AG09319 (cell line): ENCODE results near the gene SLIT1.

Experiments used
- DNase-seq: peaks from one replicate; pipeline ENCODE4 v3.0.0-alpha.2; 2010; ENCODE audit warnings: low read depth; ENCODE audit errors: extremely low read depth
- TF ChIP-seq, protein P1 (sequence below): IDR thresholded peaks from 2 replicates; pipeline ENCODE4 v1.5.1; 2011; ENCODE audit warnings: low read depth, mild to moderate bottlenecking, inconsistent platforms, low read length, moderate library complexity

SLIT1 gene

DNA sequence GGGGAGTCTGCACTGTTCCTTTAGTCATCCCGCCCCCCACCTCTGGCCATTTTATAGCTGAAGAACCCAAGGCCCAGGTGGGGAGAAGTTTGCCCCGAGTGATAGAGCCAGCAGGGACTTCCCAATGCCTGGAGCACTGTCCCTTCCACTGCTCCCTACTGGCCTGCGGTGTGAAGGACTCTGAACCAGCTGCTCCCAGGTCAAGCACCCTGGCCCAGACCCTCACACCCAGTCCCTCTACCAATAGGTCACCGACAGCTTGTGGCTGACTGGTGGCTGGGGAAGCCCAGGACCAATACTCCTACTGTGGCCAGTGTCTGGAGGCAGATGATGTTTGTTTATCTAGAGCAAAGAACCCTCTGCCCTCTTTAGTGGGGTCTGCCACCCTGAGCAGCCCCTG, 185.8 kb downstream of the SLIT1 start:
- DNase-seq: no peak
- TF ChIP-seq, protein P1, sequence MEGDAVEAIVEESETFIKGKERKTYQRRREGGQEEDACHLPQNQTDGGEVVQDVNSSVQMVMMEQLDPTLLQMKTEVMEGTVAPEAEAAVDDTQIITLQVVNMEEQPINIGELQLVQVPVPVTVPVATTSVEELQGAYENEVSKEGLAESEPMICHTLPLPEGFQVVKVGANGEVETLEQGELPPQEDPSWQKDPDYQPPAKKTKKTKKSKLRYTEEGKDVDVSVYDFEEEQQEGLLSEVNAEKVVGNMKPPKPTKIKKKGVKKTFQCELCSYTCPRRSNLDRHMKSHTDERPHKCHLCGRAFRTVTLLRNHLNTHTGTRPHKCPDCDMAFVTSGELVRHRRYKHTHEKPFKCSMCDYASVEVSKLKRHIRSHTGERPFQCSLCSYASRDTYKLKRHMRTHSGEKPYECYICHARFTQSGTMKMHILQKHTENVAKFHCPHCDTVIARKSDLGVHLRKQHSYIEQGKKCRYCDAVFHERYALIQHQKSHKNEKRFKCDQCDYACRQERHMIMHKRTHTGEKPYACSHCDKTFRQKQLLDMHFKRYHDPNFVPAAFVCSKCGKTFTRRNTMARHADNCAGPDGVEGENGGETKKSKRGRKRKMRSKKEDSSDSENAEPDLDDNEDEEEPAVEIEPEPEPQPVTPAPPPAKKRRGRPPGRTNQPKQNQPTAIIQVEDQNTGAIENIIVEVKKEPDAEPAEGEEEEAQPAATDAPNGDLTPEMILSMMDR: no peak

DNA sequence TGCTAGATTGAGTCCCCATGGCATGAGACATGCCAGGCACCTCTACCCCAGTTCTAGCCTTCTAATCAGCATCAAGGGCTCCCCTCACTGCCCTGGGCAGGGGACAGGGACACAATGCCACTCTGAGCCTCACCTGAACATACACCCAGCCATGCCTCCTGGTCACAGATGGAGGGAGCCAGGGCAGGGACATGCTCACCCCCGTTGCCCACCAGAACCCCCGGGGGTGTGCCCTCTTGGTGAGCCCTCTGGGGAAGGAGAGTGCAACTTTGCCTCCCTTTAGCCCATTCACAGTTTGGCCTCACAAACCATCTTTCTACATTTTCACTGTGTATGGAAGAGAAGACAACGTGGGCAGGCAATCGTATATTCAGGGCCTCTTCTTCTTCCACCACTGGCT, 186.4 kb downstream of the SLIT1 start:
- TF ChIP-seq, protein P1: no peak
- no peak for DNase-seq

DNA sequence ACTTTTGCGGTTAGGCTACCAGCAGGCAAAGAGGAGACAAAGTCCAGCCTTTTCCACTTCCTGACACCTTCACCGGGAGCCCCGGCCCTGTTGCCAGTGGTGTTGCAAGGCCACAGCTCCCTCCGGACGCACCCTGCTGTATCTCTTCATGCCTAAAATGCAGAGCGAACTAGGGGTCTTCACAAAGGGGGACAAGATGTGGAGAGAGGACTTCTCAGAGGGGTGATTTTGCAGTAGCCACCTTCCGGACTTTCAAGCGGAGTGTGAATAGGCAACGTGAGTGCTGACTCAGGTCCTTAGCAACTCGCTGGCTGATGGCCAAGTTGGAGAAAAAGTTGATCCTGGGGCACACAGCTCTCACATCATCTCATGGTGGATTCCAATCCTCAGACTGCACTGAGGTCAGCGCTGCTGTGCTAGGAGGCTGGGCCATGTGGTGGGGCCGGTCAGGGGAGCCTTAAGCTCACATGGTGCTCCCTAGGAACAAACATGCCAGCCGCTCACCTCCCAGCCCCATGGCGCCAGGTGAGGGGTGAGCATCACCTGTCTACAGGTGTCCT, 187.3 kb downstream of the SLIT1 start:
- no peak for DNase-seq
- TF ChIP-seq, protein P1: no peak

DNA sequence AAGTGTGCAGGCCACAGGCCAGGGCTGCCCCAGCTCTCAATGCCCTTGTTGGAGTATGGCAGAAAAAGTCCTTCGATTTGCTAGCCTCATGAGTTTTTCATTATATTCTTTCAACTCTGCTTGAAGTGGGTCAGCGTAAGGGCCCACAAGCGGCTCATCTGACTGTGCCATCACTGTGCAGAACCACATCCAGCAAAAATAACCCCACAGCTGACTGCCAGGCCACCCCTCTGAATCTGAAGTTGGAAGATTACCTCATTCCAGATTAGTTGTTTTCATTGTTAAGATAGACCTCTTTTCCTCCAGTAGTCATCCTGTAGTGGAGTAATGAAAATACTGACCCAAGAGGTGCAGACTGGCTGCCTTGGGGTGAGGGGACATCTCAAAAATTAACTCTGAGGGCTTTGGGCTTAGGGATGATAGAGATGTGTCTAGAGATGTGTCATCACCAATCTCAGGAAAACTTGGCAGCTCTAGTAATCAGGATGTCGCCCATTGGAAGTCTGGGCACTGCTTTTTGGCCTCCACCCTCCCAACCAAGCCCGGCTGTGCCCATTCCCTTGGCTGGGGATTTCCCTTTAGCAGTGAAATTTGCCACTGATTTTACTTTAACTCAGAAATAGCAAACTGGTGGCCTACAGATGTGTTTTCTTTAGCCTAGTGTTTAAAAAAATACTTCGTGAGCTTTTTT, 189.3 kb downstream of the SLIT1 start:
- no peak for DNase-seq
- TF ChIP-seq, protein P1: no peak

DNA sequence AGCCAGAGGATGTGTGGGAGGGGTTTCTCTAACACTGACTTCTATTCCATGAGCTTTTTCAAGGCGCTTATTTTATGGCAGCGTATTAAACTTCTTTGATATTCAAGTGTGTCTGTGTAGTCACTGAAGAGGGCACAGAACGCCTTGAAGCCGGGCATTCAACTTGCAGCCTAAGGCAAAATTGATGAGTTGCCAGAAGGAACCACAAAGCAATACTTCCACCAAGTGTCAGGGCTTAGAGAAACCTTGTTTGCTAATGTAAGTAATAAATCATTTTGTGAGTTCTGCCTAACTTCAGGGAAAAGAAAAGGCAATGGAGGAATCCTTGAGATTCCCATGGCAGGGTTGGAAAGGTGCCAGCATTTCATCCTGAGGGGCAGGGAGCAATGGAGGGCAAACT, 189.9 kb downstream of the SLIT1 start:
- TF ChIP-seq, protein P1: no peak
- no peak for DNase-seq

DNA sequence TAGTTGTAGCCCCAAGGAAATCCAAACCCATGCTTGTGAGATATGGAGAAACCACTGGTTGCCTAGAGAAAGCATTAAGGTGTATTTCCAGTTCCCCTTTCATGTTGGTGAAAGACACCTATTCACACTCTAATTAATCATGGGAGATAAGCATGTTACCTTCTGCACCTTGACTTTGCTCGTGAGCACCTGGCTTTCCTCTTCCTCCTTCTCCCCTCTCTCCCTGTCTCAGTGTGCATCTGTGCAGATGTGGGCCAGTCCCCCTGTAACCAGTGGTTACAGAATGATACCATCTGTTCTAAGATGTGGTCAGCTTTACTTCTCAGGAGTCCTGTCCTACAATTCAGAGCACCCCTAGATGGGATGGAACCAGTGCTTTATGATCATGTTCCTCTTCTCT, 193.0 kb downstream of the SLIT1 start:
- no peak for DNase-seq
- TF ChIP-seq, protein P1: no peak

DNA sequence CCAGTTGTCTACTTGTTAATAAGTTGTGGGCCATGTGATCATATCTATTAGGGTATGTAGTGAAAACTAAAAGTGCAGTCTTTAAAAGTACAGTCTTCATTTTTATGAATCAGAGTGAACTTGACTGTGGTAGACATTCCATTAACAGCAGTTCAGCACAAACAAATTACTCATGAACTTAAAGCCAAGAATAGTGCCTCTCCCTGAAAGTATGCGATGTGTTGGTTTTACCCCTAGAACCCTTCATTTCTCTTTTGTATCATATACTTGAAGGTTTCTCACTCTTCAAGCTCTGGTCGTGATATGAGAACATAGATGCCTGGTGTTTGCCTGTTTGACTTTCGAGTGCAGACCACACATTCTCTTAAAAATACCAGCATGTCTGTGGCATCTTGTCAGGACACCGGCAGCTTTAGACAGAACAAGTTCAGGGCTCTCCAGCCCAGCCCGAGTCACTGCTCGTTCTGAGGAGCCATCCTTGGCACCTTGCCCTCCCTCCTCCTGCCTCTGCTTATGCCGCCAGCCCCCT, 194.4 kb downstream of the SLIT1 start:
- no peak for DNase-seq
- TF ChIP-seq, protein P1: no peak
